Type B pancreatic cell (in vitro differentiated cells): ENCODE measurements around the gene RUNX2. TPM values are rescaled to one million over a fixed set of nuclear protein-coding genes. Genes with fewer than 3 reads are reported as not detected.

ENCODE experiments used
- DNase-seq: peaks from one replicate; pipeline ENCODE4 v3.0.0; 2021; ENCODE audit warnings: mixed read lengths; ENCODE audit not compliant: unreplicated experiment; ENCODE audit errors: extremely low spot score
- H3K27ac Mint-ChIP-seq: 2 replicates; pipeline ENCODE4 v1.8.0; 2021; ENCODE audit warnings: mild to moderate bottlenecking, mixed read lengths
- H3K27me3 Mint-ChIP-seq: 2 replicates; pipeline ENCODE4 v1.8.0; 2021; ENCODE audit warnings: mixed read lengths
- H3K36me3 Mint-ChIP-seq: 2 replicates; pipeline ENCODE4 v1.8.0; 2021; ENCODE audit warnings: mixed read lengths
- H3K4me1 Mint-ChIP-seq: one replicate; pipeline ENCODE4 v1.8.0; 2021; ENCODE audit warnings: mixed read lengths; ENCODE audit not compliant: unreplicated experiment
- H3K4me3 Mint-ChIP-seq: 2 replicates; pipeline ENCODE4 v1.8.0; 2021; ENCODE audit warnings: mild to moderate bottlenecking, mixed read lengths
- H3K9me3 Mint-ChIP-seq: 2 replicates; pipeline ENCODE4 v1.8.0; 2021; ENCODE audit warnings: mixed read lengths
- CTCF ChIP-seq: fragments of 200-600 bp; sonication (generic); conservative IDR thresholded peaks from 2 replicates; pipeline ENCODE4 v1.5.0; 2021; ENCODE audit warnings: antibody characterized with exemption, mild to moderate bottlenecking
- total RNA-seq: library from RNA; stranded (reverse); gene quantifications from 2 replicates; pipeline ENCODE4 v1.2.1, GENCODE V29; 2021; ENCODE audit warnings: low replicate concordance

Gene RUNX2
- total RNA-seq, 1 donor from 2014 or later: 6.0 TPM

- peaks cover 13% of the 10 kb centered on the region for H3K27me3 Mint-ChIP-seq
- DNase-seq: no peak
- no peak overlapping the region for H3K27ac Mint-ChIP-seq
- H3K36me3 Mint-ChIP-seq: no peaks in the 10 kb centered on the region
- no peak for TF ChIP-seq CTCF
- H3K4me3 Mint-ChIP-seq: no peak overlapping the region
- H3K4me1 Mint-ChIP-seq: peaks cover 26% of the 10 kb centered on the region
- no peaks in the 10 kb centered on the region for H3K9me3 Mint-ChIP-seq
Observed at GRCh38 chr6:45637056-45637455, 308.9 kb downstream of the RUNX2 start.

- no peaks in the 10 kb centered on the region for H3K9me3 Mint-ChIP-seq
- H3K36me3 Mint-ChIP-seq: no peaks in the 10 kb centered on the region
- DNase-seq: no peak
- no peak for TF ChIP-seq CTCF
- H3K27ac Mint-ChIP-seq: no peak overlapping the region
- H3K27me3 Mint-ChIP-seq: peaks cover 13% of the 10 kb centered on the region
- H3K4me3 Mint-ChIP-seq: no peak overlapping the region
- peaks cover 23% of the 10 kb centered on the region for H3K4me1 Mint-ChIP-seq
Observed at GRCh38 chr6:45637611-45638257, 309.6 kb downstream of the RUNX2 start.

GRCh38 chr6:45640081-45640491 is 312.0 kb downstream of the RUNX2 start:
- no peak for TF ChIP-seq CTCF
- peaks cover 14% of the 10 kb centered on the region for H3K27me3 Mint-ChIP-seq
- no peaks in the 10 kb centered on the region for H3K36me3 Mint-ChIP-seq
- H3K4me1 Mint-ChIP-seq: peaks cover 23% of the 10 kb centered on the region
- H3K9me3 Mint-ChIP-seq: no peaks in the 10 kb centered on the region
- H3K4me3 Mint-ChIP-seq: no peak overlapping the region
- no peak for DNase-seq
- H3K27ac Mint-ChIP-seq: no peak overlapping the region

GRCh38 chr6:45640811-45641210 is 312.7 kb downstream of the RUNX2 start:
- Mint-ChIP-seq H3K27me3 (peaks cover 17% of the 10 kb centered on the region), H3K9me3 (no peaks in the 10 kb centered on the region), H3K4me3 (no peak overlapping the region), H3K36me3 (no peaks in the 10 kb centered on the region), H3K4me1 (peaks cover 23% of the 10 kb centered on the region), H3K27ac (no peak overlapping the region)
- no peak for DNase-seq
- no peak for TF ChIP-seq CTCF

- no peaks in the 10 kb centered on the region for H3K9me3 Mint-ChIP-seq
- peaks cover 28% of the 10 kb centered on the region for H3K4me1 Mint-ChIP-seq
- no peak for TF ChIP-seq CTCF
- H3K36me3 Mint-ChIP-seq: no peaks in the 10 kb centered on the region
- no peak for DNase-seq
- no peak overlapping the region for H3K27ac Mint-ChIP-seq
- no peak overlapping the region for H3K4me3 Mint-ChIP-seq
- H3K27me3 Mint-ChIP-seq: peaks cover 19% of the 10 kb centered on the region
Observed at GRCh38 chr6:45642331-45643125, 314.4 kb downstream of the RUNX2 start.
